GM12878 (cell line): ENCODE results near the gene C6orf89.

Source experiments
- EZH2 ChIP-seq: IDR thresholded peaks from 2 replicates; pipeline ENCODE4 v1.6.1; 2012; ENCODE audit warnings: low read depth, mild to moderate bottlenecking, control low read depth, inconsistent platforms, low read length, borderline replicate concordance; ENCODE audit not compliant: control insufficient read depth
- FOS ChIP-seq: IDR thresholded peaks from 3 replicates; pipeline ENCODE4 v1.6.1; 2011; ENCODE audit warnings: borderline replicate concordance; ENCODE audit not compliant: insufficient read length; ENCODE audit errors: extremely low read depth
- GABPA ChIP-seq: IDR thresholded peaks from 2 replicates; pipeline ENCODE4 v1.6.1; 2014; ENCODE audit warnings: antibody characterized with exemption, low read depth, mild to moderate bottlenecking, inconsistent platforms
- HDGF ChIP-seq: fragments of 450-650 bp; IDR thresholded peaks from 2 replicates; pipeline ENCODE4 v1.6.1; 2016; ENCODE audit warnings: antibody characterized with exemption
- NFYB ChIP-seq: IDR thresholded peaks from 2 replicates; pipeline ENCODE4 v1.6.1; 2011; ENCODE audit warnings: low read depth, mild to moderate bottlenecking, low read length, improper control_type of control experiment, moderate library complexity; ENCODE audit not compliant: insufficient read depth
- NRF1 ChIP-seq: conservative IDR thresholded peaks from 2 replicates; pipeline ENCODE4 v1.6.1; 2011; ENCODE audit warnings: mild to moderate bottlenecking, low read depth, low read length, improper control_type of control experiment
- POLR2A ChIP-seq: IDR thresholded peaks from 2 replicates; pipeline ENCODE4 v1.6.1; 2011; ENCODE audit warnings: low read depth, mild to moderate bottlenecking, low read length
- SP1 ChIP-seq: IDR thresholded peaks from one replicate; pipeline ENCODE4 v1.6.1; 2011; ENCODE audit warnings: low read depth, low read length
- SREBF2 ChIP-seq: IDR thresholded peaks from 2 replicates; pipeline ENCODE4 v1.6.1; 2012; ENCODE audit warnings: mild to moderate bottlenecking, low read length
- SRF ChIP-seq, 2 experiments: IDR thresholded peaks; 2 replicates each; pipeline ENCODE4 v1.6.1; 2011; ENCODE audit warnings: low read depth in 2 of 2, low read length in 2 of 2, mild to moderate bottlenecking in 1 of 2, moderate library complexity in 1 of 2
- ZSCAN29 ChIP-seq: fragments of 450-650 bp; IDR thresholded peaks from 2 replicates; pipeline ENCODE4 v1.6.1; 2017; ENCODE audit warnings: mild to moderate bottlenecking, moderate library complexity
- TF ChIP-seq, protein P1 (sequence below): IDR thresholded peaks from 2 replicates; pipeline ENCODE4 v1.6.1; 2012; ENCODE audit warnings: low read depth, low read length, improper control_type of control experiment
- TF ChIP-seq, protein P2 (sequence below): IDR thresholded peaks from 2 replicates; pipeline ENCODE4 v1.6.1; 2012; ENCODE audit warnings: low read depth, low read length, improper control_type of control experiment
- TF ChIP-seq, protein P3 (sequence below), 3 experiments: IDR thresholded peaks in 2 of 3; conservative IDR thresholded peaks in 1 of 3; 2 replicates each; pipeline ENCODE4 v1.5.1; 2011; ENCODE audit warnings: low read depth in 3 of 3, low read length in 3 of 3, mild to moderate bottlenecking in 3 of 3, control low read depth in 2 of 3, moderate library complexity in 2 of 3, inconsistent platforms in 1 of 3, mixed read lengths in 1 of 3; ENCODE audit not compliant: control insufficient read depth in 2 of 3, insufficient read depth in 1 of 3; ENCODE audit errors: extremely low read depth in 1 of 3

DNA sequence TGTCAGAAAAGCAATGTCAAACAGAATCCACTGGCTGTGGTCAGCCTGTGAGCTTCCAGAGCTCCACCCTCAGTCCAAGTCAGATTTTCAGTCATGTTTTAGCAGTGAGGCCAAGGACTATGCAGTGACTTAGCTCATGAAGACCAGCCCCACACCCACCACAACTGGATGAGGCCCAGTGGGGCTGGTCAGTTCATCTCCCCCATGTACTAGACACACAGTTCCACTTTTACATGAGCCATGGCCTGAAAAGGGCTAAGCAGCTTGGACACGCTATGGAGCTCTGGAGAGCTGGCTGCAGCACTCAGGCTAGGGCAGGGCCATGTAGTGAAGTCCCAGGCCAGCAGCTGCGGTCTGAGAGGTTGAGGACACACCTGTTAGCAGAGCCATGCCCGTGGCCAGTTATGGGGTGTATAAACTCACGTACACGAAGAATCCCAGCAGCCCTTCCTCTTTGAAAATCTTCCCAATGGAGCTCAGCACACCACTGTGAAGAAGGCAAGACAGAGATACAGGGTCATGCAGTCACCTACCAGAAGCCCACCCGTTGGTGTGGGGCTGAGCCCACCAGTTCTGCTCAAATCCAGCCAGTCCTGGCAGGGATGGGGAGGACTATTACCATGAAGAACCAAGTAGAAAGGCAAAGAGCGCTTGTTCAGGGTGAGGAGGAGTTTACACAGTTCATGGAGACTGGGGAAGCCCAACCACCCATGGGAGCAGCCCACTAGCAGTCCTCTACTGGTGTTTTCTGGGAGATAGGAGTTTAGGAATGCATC, 89.7 kb downstream of the C6orf89 start:
- TF ChIP-seq HDGF (no peak), NRF1 (no peak), POLR2A (peak; percentile 30; the same call in 1 of the 2 replicates), NFYB (no peak), SP1 (no peak), SREBF2 (no peak), ZSCAN29 (no peak), EZH2 (no peak), SRF (IDR thresholded peaks at IDR 0.05; ENCODE audit: low read depth in 2 of 2, low read length in 2 of 2) (no peak), FOS (no peak), GABPA (no peak)
- TF ChIP-seq, protein P1, sequence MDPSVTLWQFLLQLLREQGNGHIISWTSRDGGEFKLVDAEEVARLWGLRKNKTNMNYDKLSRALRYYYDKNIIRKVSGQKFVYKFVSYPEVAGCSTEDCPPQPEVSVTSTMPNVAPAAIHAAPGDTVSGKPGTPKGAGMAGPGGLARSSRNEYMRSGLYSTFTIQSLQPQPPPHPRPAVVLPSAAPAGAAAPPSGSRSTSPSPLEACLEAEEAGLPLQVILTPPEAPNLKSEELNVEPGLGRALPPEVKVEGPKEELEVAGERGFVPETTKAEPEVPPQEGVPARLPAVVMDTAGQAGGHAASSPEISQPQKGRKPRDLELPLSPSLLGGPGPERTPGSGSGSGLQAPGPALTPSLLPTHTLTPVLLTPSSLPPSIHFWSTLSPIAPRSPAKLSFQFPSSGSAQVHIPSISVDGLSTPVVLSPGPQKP: no peak
- TF ChIP-seq, protein P2, sequence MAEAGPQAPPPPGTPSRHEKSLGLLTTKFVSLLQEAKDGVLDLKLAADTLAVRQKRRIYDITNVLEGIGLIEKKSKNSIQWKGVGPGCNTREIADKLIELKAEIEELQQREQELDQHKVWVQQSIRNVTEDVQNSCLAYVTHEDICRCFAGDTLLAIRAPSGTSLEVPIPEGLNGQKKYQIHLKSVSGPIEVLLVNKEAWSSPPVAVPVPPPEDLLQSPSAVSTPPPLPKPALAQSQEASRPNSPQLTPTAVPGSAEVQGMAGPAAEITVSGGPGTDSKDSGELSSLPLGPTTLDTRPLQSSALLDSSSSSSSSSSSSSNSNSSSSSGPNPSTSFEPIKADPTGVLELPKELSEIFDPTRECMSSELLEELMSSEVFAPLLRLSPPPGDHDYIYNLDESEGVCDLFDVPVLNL: no peak
- TF ChIP-seq, protein P3, sequence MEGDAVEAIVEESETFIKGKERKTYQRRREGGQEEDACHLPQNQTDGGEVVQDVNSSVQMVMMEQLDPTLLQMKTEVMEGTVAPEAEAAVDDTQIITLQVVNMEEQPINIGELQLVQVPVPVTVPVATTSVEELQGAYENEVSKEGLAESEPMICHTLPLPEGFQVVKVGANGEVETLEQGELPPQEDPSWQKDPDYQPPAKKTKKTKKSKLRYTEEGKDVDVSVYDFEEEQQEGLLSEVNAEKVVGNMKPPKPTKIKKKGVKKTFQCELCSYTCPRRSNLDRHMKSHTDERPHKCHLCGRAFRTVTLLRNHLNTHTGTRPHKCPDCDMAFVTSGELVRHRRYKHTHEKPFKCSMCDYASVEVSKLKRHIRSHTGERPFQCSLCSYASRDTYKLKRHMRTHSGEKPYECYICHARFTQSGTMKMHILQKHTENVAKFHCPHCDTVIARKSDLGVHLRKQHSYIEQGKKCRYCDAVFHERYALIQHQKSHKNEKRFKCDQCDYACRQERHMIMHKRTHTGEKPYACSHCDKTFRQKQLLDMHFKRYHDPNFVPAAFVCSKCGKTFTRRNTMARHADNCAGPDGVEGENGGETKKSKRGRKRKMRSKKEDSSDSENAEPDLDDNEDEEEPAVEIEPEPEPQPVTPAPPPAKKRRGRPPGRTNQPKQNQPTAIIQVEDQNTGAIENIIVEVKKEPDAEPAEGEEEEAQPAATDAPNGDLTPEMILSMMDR (IDR thresholded peaks at IDR 0.05 in 2 of 3, conservative IDR thresholded peaks at IDR 0.05 in 1 of 3; ENCODE audit: control insufficient read depth in 2 of 3, extremely low read depth in 1 of 3, insufficient read depth in 1 of 3, low read depth in 3 of 3, low read length in 3 of 3): no peak
